Fibroblast of lung (primary cell): Measurements from ENCODE around the gene RNF220. TPM values are rescaled to one million over a fixed set of nuclear protein-coding genes. Genes with fewer than 3 reads are reported as not detected.

Source experiments
- DNase-seq, 2 donors: peaks; one replicate each; pipeline versions ENCODE4 v3.0.0 to v3.0.0-alpha.2; 2010; ENCODE audit warnings: low read depth in 2 of 2
- H2AFZ ChIP-seq: 2 replicates; pipeline ENCODE4 v1.5.1; 2012; ENCODE audit warnings: low read length, control low read depth, inconsistent platforms
- H3K27ac ChIP-seq: 2 replicates; pipeline ENCODE4 v1.5.1; 2011; ENCODE audit warnings: low read length, control low read depth; ENCODE audit not compliant: insufficient read depth
- H3K27me3 ChIP-seq: 2 replicates; pipeline ENCODE4 v1.5.1; 2011; ENCODE audit warnings: mild to moderate bottlenecking, low read length; ENCODE audit not compliant: control insufficient read depth, insufficient read depth
- H3K36me3 ChIP-seq: 2 replicates; pipeline ENCODE4 v1.5.1; 2011; ENCODE audit warnings: low read length; ENCODE audit not compliant: control insufficient read depth, insufficient read depth
- H3K4me1 ChIP-seq: 2 replicates; pipeline ENCODE4 v1.5.1; 2011; ENCODE audit warnings: low read length; ENCODE audit not compliant: control insufficient read depth, insufficient read depth; ENCODE audit errors: extremely low read depth
- H3K4me2 ChIP-seq: 2 replicates; pipeline ENCODE4 v1.5.1; 2011; ENCODE audit warnings: low read length, control low read depth; ENCODE audit not compliant: insufficient read depth; ENCODE audit errors: extremely low read depth
- H3K4me3 ChIP-seq, 4 experiments: fragments of 200-600 bp in 1 of 4; sonication (generic) in 1 of 4; replicated peaks in 1 of 4; 2 replicates each; pipeline ENCODE4 v1.5.1; 2011 to 2016; ENCODE audit warnings: low read length in 4 of 4, low read depth in 3 of 4, mild to moderate bottlenecking in 3 of 4, control low read depth in 2 of 4, inconsistent platforms in 1 of 4, mixed read lengths in 1 of 4; ENCODE audit not compliant: insufficient read depth in 1 of 4; ENCODE audit errors: control extremely low read depth in 1 of 4
- H3K79me2 ChIP-seq: 2 replicates; pipeline ENCODE4 v1.5.1; 2012; ENCODE audit warnings: mild to moderate bottlenecking, low read length, inconsistent platforms; ENCODE audit not compliant: control insufficient read depth, insufficient read depth
- H3K9ac ChIP-seq: 2 replicates; pipeline ENCODE4 v1.5.1; 2011; ENCODE audit warnings: mild to moderate bottlenecking, low read length, control low read depth; ENCODE audit not compliant: insufficient read depth
- H3K9me3 ChIP-seq: 2 replicates; pipeline ENCODE4 v1.5.1; 2012; ENCODE audit warnings: low read depth, low read length; ENCODE audit not compliant: control insufficient read depth, insufficient read depth
- H4K20me1 ChIP-seq: 2 replicates; pipeline ENCODE4 v1.5.1; 2011; ENCODE audit warnings: low read length; ENCODE audit not compliant: control insufficient read depth, insufficient read depth; ENCODE audit errors: extremely low read depth
- EZH2 ChIP-seq: IDR thresholded peaks from 2 replicates; pipeline ENCODE4 v1.5.1; 2012; ENCODE audit warnings: low read length, control low read depth, mild to moderate bottlenecking; ENCODE audit errors: missing control alignments
- polyA plus RNA-seq, 2 donors: library from polyadenylated mRNA; depleted of rRNA in 1 of 2; stranded (reverse) in 1 of 2; unstranded in 1 of 2; fragments of >200 nt; gene quantifications; 2 replicates each; pipeline ENCODE4 v1.2.1, GENCODE V29; 2011 to 2012; ENCODE audit warnings: missing spikeins in 1 of 2
- total RNA-seq: library from RNA; depleted of rRNA; stranded (reverse); fragments of >200 nt; gene quantifications from 2 replicates; pipeline ENCODE4 v1.2.1, GENCODE V29; 2014
- TF ChIP-seq, protein P1 (sequence below), 2 donors: IDR thresholded peaks in 1 of 2; conservative IDR thresholded peaks in 1 of 2; 1 replicate in 1 of 2; 2 replicates in 1 of 2; pipeline ENCODE4 v1.5.1; 2011 to 2012; ENCODE audit warnings: low read length in 2 of 2, control low read depth in 1 of 2, inconsistent platforms in 1 of 2, low read depth in 1 of 2, mild to moderate bottlenecking in 1 of 2

The RNF220 gene
- total and polyA plus RNA-seq, 2 donors (not counting 1 experiment from before 2014, with no cell fraction given), result 42.3 to 52.0 TPM

DNA sequence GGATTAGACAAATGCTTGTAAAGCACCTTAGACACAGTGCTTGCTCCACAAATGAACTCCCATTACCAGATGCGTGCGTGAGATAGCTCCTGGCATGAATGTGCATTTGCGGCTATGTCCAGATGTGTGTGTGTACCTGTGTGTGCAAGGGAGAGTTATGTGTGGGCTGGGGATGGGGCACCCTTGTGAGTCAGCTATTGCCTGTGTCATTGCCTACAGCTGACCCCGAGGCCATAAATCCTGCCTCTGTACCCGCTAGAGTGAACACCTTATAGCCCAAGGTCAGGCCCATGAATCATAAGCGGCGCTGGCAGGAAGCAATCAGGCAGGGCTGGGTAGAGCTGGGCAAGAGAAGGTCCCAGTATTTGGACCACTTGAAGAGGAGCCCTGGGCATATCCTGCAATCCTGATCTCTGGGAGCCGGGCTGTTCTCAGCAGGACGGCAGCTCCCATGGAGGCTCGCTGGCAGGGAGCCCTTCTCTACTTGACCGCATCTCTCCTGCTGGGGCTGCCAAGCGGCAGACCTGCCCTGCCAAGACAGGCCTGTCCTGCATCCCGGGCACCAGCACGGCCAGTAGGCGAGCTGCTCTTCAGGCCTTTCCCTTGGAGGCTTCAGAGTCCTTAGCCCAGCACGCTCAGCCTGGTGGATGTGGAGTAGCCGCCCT lies 182.9 kb downstream of the RNF220 start:
- H4K20me1 ChIP-seq, result no peaks in the 10 kb centered on the region

DNA sequence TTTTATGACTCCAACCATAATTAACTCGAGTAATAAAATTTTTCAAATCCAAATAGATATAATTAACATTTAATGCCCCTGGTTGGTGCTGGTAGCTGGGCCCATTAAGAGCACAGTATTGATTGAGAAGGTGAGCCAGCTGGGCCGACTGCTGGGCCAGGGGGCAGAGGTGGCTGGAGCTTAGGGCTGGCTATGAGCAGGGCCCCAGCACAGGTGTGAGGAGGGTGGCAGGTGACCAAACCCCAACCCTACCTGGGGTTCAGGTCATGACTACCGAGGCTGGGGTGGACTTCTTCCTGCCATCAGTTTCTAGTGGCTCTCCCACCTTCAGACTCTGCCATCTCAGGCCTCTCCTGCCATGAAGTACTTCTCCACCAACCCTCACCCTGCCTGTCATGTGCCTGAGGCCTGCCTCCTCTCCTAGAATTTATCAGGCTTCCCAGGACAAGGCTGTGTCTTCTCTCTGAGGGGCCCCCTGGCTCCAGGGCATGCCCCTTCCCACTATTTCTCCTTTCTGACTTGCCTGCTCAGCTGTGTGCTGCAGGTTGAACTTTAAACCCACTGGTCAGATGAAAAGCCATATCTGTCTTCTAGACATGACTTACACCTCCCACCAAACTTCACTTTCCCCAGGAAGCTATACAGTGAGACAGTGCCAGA lies 183.6 kb downstream of the RNF220 start:
- Histone ChIP-seq H3K27me3 (peaks cover 26% of the 10 kb centered on the region), H4K20me1 (no peaks in the 10 kb centered on the region), H3K27ac (no peak overlapping the region), H3K4me3 (no peak overlapping the region), H3K36me3 (no peaks in the 10 kb centered on the region), H2AFZ (no peak overlapping the region), H3K9me3 (no peaks in the 10 kb centered on the region), H3K9ac (no peak overlapping the region), H3K4me2 (no peak overlapping the region), H3K79me2 (no peaks in the 10 kb centered on the region), H3K4me1 (no peaks in the 10 kb centered on the region)
- DNase-seq, result no peak
- TF ChIP-seq EZH2, result no peak
- TF ChIP-seq, protein P1, sequence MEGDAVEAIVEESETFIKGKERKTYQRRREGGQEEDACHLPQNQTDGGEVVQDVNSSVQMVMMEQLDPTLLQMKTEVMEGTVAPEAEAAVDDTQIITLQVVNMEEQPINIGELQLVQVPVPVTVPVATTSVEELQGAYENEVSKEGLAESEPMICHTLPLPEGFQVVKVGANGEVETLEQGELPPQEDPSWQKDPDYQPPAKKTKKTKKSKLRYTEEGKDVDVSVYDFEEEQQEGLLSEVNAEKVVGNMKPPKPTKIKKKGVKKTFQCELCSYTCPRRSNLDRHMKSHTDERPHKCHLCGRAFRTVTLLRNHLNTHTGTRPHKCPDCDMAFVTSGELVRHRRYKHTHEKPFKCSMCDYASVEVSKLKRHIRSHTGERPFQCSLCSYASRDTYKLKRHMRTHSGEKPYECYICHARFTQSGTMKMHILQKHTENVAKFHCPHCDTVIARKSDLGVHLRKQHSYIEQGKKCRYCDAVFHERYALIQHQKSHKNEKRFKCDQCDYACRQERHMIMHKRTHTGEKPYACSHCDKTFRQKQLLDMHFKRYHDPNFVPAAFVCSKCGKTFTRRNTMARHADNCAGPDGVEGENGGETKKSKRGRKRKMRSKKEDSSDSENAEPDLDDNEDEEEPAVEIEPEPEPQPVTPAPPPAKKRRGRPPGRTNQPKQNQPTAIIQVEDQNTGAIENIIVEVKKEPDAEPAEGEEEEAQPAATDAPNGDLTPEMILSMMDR (conservative IDR thresholded peaks at IDR 0.05 in 1 of 2, IDR thresholded peaks at IDR 0.05 in 1 of 2; ENCODE audit: low read depth in 1 of 2, low read length in 2 of 2), result no peak

More for the DNA sequence above, 182.9 kb downstream of the RNF220 start:
- Histone ChIP-seq H3K4me3 (no peak overlapping the region), H3K9ac (no peak overlapping the region), H3K9me3 (no peaks in the 10 kb centered on the region), H3K27ac (no peak overlapping the region), H3K36me3 (no peaks in the 10 kb centered on the region), H2AFZ (no peak overlapping the region), H3K4me1 (no peaks in the 10 kb centered on the region), H3K4me2 (no peak overlapping the region), H3K27me3 (peaks cover 28% of the 10 kb centered on the region), H3K79me2 (no peaks in the 10 kb centered on the region)
- peak in 1 of 2 donors; percentile 5 for DNase-seq
- no peak for TF ChIP-seq EZH2
- TF ChIP-seq, protein P1 (conservative IDR thresholded peaks at IDR 0.05 in 1 of 2, IDR thresholded peaks at IDR 0.05 in 1 of 2; ENCODE audit: low read depth in 1 of 2, low read length in 2 of 2), result no peak

DNA sequence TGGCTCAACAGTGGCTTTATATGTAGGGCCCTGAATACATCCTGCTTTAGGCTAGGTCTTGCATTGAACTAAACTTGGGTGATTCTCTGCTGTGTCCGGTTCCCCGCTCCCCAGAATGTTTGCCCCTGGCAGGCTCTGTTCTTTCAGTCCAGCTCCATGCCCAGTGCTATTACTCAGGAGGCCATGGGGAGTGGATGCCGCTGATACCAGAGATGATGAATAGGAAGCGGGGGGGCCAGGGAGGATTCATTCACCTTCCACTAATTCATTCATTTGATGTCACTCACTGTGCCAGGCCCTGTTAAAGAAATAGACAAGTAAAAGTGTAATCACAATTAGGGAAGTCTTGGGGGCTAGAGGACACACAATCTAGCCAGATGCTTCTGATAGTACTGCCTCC lies 185.4 kb downstream of the RNF220 start:
- Histone ChIP-seq H3K4me3 (no peak overlapping the region), H3K4me2 (no peak overlapping the region), H3K4me1 (no peaks in the 10 kb centered on the region), H3K27ac (no peak overlapping the region), H3K79me2 (no peaks in the 10 kb centered on the region), H2AFZ (no peak overlapping the region), H3K27me3 (peaks cover 14% of the 10 kb centered on the region), H3K36me3 (no peaks in the 10 kb centered on the region), H3K9me3 (no peaks in the 10 kb centered on the region), H3K9ac (no peak overlapping the region), H4K20me1 (no peaks in the 10 kb centered on the region)
- no peak for TF ChIP-seq EZH2
- TF ChIP-seq, protein P1 (conservative IDR thresholded peaks at IDR 0.05 in 1 of 2, IDR thresholded peaks at IDR 0.05 in 1 of 2; ENCODE audit: low read depth in 1 of 2, low read length in 2 of 2), result no peak
- no peak for DNase-seq
